ENCODE data around the gene TIMM17B.
"Not testable (repeated sequence)": the region's sequence is repeated elsewhere in the genome, so short reads cannot be mapped to it uniquely, and the experiment has no call there.

DNA sequence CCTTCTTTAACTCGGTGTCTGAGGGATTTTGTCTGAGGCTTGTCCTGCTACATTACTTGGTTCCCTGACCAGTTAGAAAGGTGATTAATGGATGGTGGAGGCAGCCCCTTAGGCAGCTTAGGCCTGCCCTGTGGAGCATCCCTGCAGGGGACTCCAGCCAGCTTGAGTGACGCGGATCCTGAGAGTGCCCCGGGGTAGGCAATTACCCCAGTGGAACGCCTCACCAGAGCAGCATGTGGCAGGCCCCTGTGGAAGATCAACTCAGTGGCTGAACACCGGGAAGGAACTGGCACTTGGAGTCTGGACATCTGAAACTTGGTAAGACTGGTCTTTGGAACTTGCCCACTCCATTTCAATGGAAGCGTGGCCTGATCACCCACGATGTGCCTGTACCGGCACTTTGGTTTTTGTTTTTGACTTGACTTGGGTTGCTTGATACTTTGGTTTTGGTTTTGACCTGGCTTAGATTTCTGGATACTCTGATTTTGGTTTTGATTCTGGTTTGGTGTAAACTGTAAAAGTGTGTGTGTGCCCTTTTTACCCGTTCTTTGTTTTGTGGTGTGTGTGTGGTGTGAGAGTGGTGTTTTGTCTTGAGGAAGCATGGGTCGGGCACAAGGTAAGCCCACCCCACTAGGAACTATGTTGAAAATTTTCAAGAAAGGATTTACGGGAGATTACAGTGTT lies 43.3 kb downstream of the TIMM17B start:
- TF ChIP-seq, protein P1, sequence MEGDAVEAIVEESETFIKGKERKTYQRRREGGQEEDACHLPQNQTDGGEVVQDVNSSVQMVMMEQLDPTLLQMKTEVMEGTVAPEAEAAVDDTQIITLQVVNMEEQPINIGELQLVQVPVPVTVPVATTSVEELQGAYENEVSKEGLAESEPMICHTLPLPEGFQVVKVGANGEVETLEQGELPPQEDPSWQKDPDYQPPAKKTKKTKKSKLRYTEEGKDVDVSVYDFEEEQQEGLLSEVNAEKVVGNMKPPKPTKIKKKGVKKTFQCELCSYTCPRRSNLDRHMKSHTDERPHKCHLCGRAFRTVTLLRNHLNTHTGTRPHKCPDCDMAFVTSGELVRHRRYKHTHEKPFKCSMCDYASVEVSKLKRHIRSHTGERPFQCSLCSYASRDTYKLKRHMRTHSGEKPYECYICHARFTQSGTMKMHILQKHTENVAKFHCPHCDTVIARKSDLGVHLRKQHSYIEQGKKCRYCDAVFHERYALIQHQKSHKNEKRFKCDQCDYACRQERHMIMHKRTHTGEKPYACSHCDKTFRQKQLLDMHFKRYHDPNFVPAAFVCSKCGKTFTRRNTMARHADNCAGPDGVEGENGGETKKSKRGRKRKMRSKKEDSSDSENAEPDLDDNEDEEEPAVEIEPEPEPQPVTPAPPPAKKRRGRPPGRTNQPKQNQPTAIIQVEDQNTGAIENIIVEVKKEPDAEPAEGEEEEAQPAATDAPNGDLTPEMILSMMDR (IDR thresholded peaks at IDR 0.05): not testable (repeated sequence)
- TF ChIP-seq POLR2A (IDR thresholded peaks at IDR 0.05): not testable (repeated sequence)

Data from breast epithelium (tissue), 3 donors.